GM19328 (cell line): ENCODE measurements around the gene ATG14.
"Not testable (repeated sequence)": the region's sequence is repeated elsewhere in the genome, so short reads cannot be mapped to it uniquely, and the experiment has no call there.

Experiments
- ATAC-seq: cut with Tn5 transposase; IDR thresholded peaks from one replicate; pipeline ENCODE4 v1.9.1; 2021; ENCODE audit warnings: mild to moderate bottlenecking, moderate library complexity; ENCODE audit not compliant: unreplicated experiment

The ATG14 gene

DNA sequence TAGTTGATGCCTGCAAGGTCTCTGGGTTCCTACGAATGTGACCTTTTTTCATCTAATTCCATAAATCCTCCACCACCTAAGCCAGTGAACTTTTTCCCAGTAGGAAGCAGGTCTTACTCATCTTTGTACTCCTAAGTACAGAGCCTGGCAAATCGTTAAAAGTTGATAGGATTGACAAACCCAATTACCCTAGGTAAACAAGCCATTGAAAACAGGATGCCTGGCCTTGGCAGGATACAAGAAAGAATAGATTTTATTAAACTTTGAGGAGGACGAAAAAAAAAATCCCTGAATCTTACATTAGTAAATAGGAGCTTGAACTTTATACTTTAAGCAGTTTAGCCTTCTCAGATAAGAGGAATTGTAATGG is 23.2 kb upstream of the ATG14 start:
- ATAC-seq: no peak

DNA sequence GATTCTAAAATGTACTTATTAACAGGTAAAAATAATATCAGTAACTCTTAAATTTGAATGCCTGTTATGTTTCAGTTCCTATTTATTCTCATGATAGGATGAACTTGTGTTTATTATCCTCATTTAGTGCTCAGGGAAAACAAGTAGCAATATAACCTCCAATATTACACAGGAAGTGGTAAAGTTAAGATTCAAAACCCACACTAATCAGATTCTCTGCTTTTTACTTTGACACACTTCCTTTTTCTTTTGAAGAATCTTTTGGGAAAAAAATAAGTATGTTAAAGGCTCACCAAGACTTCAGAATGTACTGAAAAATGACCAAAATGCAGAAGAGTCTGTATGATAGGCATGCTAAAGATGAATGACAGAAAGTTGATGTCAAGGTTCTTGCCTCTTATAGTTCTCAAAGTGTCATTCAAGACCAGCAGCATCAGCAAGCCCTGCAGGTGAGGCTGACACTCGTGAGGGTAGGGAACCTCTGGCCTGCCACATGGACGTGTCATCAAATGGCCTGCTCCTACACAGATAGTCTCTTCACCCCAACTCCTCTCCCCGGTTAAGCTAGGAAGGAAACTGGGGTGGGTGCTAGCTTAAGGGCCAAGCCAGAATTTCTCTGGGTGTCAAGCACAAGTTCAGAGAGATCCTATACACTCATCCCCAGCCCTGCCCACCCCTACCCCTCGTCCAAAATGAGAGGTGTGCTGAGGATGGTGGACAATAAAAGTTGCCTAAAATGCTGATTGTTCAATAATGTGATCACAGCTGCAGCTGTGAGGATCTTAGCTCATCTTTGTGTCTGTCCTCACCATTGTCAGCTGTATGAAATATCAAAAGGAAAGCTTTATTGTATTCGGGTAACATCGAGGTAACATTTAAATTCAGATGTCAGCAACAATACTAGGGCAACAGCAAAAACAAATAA is 22.5 kb upstream of the ATG14 start:
- no peak for ATAC-seq

DNA sequence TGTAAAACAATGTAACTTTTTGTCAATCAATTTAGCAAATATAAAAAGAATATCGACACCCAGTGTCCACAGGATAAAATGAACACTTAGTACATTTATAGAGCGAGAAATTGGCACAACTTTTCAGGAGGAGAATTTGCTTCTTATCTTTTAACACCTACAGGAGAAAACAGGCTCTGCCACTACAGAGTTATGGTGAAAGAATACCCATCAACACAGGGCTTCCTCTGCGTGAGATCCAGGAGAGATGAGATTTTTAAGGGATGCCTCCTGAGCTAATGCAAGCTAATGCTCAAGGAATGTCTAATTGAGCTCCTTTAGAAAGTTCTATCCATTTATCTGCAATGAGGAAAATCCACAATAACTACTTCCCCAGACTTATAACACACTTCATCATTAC is 21.0 kb upstream of the ATG14 start:
- ATAC-seq: no peak

DNA sequence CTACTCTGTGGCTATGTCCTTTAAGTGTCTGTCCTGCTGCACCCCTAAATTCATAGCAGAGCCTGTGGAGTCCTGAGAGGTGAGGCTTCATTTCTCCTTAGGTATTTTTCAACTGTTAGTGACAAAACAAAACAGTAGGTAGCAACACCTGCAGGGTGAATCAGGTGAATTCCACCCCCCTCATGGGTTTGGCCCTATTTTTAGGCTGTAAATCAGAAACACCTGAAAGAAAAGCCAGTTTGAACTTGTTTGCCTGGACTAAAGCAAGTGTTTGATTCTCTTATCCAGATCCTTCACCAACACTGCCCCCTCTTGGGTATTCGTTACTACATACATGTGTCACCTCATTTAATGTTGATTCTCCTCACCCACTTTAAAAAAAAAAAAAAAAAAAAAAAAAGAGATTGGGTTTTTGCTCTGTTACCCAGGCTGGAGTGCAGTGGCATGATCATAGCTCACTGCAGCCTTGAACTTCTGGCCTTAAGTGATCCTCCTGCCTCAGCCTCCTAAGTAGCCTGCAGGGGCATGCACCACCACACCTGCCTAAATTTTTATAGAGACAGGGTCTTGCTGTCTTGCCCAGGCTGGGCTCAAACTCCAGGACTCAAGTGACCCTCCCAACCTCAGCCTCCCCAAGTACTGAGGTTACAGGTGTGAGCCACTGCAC is 18.5 kb upstream of the ATG14 start:
- no peak for ATAC-seq

DNA sequence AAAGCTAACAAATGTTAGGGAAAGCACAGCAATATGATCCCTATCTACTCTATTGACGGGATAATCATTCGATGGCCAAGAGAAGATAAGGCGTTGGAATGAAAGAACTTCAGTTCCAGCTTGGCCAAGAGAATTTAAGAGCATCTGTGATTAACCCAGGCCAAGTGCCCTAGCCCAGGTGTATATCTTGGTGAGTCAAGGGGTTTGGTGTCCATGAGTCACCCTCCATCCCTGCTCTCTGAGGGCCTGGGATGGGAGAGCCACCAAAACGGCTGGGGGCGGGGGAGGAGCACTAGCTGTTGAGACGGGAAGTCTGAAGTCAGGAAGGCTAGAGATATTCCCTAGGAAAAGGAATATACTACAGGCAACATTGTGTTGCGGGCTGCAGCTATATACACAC is 15.8 kb upstream of the ATG14 start:
- ATAC-seq: no peak

DNA sequence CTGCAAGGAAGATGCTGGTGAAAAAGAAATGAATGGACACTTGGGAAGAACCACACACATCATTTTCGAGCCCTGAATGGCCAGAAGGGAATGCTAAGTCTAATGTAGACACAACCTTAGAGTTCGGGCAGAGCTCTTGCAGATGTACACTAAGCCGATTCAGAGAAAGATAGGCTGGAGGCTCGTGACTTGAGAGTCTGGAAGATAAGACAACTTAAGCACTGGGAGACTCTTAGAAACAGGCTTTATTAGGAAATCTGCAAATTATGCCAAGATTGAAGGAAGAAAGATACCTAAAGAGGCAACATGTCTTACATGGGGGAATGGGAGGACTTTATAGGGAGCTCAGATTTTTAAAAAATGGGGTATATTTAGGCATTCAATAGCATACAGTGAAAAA is 15.3 kb upstream of the ATG14 start:
- no peak for ATAC-seq

DNA sequence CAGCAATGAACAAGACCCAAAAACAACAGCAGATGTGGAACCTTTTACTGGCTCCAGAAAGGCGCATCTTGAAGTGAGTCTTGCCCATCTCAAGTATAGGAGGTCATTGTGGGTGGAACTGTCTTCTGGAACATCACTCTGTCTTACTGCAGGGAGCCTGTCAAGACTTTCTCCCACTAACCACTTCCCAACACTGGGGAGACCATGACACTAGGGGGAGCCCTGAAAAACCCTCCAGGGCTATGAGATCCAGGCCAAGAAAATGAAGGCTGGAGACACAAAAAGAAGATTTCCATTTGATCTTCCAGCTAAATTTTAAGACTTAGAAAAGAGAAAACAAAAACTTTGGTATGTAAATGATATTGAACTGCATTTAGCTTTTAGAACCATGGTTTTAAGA is 13.5 kb upstream of the ATG14 start:
- ATAC-seq: no peak

DNA sequence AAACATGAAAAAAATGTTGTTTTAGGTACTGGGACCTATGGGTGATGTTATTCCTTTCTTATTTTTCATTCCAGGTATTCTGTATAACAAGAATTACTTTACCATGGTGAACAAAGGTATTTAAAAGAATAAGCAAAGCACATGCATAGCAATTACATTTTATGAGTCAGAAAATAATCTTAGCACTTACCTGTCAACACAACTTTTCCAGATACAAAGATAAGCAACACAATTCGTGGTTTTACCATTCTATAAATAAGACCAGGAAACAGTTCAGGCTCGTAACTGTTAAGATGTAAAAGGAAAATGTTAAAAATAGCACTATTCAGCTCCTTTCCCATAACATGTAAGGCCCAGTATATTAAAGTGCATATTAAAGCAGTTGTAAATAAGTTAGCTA is 12.3 kb upstream of the ATG14 start:
- no peak for ATAC-seq

DNA sequence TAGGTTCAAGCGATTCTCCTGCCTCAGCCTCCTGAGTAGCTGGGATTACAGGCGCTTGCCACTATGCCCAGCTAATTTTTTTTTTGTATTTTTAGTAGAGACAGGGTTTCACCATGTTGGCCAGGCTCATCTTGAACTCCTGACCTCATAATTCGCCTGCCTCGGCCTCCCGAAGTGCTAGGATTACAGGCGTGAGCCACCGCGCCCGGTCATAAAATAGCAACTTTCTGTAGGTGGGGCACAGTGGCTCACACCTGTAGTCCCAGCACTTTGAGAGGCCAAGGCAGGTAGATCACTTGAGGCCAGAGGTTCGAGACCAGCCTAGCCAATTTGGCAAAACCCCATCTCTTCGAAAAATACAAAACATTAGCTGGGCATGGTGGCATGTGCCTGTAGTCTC is 10.7 kb upstream of the ATG14 start:
- ATAC-seq: not testable (repeated sequence)

DNA sequence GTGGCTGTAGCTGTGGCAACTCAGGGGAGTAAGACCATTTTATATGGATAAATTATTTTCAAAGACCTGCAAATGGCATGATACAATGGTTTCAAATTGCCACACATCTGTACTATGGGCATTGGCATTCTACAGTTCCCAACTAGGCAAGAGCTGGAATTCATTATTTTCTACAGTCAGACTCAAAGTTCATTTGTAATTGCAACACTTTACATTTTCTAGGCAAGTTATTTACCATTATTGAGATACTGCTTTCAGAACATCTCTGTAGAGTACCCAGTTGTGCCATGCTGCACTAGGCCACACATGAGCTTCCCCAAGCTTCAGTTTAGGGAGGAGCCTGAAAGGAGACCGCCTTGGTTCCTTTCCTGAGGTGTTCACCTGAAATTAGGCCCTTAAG is 8.0 kb upstream of the ATG14 start:
- ATAC-seq: no peak

DNA sequence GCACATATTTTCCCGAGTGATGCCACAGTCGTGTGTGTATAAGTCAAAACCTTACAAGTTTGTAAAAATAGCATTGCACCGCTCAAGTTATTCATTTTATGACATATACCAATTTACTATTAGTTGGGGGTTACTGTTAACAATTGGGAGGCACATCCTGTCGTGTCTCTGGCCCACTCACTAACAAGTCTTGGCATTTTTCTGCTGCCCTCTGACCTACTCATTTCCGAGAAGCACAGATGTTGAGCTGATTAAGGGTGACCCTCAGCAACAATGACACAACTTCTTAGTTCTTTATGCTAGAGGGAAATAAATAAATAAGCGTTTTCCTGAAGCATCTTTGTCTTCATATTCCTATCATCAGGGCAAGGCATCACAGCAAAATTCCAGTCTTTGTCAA is 6.8 kb upstream of the ATG14 start:
- ATAC-seq: no peak

DNA sequence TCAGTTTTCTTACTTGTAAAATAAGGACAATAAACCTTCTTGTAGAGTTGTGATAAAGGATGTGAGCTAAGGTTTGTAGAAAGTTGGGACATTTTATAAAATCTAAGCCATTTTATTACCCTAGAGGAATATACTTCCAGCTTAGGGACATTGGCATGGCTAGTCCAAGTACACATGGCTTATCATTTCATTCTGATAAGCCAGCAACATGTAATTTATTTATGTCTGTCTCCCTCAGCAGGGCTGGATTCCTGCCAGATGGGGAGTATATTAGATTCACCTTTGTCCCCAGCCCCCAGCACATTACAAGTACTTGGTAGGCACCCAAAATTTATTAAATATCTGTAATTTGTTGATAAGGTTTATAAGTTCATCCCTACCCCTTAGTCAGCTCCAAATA is 6.3 kb upstream of the ATG14 start:
- ATAC-seq: no peak

DNA sequence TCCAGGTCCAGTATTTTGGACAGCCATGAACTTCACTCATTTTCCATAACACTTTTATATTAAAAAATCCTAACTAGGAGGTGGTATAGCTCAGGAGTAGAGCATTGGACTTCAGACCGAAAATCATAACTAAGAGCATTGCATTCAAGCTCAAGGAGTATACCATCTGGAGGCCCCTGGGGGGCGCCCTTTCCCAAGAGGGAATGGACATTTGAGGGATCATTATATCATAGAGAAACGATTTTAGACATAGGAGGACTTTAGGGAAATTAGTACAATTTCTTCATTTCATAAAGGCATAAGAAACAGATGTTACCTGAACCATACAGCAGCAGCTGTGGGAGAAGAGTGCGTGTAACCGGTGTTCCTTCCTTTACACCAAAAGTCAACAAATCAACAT is 5.2 kb upstream of the ATG14 start:
- ATAC-seq: no peak

DNA sequence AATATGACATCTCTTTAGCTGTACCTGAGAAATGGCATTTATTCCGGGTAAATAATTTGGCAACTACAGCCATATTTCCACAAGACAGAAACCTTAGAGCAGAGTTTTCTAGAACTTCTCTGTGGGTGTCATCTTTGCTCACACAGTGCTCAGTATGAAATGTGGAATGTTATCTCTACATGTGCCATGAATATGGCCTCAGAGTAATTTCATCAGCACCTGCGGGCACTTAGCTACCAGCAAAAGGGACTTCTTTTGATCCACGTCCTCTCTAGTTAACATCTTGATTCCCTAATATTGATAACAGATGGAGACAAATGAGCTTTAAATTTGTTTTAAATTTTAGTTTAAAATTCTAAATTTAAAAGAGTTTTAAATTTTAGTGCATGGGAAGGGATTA is 2.9 kb upstream of the ATG14 start:
- ATAC-seq: no peak

DNA sequence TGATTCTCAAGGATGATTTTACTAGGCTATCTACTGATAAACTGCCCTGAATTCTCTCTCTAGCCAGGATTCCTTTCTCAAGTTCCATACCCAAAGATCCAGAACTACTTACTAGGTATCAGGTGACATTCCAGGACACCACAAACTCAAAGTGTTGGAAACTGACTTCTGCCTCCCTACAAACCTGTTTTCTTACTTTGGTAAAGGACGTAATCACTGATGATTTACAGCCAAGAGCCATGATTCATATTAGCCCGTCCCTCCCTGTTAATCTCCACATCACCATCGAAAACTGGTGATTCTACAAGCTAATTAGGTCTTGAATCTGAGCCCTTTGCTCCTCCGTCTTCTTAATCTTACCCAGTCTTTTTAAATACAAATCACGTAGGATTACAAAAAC is 1.0 kb upstream of the ATG14 start:
- no peak for ATAC-seq

DNA sequence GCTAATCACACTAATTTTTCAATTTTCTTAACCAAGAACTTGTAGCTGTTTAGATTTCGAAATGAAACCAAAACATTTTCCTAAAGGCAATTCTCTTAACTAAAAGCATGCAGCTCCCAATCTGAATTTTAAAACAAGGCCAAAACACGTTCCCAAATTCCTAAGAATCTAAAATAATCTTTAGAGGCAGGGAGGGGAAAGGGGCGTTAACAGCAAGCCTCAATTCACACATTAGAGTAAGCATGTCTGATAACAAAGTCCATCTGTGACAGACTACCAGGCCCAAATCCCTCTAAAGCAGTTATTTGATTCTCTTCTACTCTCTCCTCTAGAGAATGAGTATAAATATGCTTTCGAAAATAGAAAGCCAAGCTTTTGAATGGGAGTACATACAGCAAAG is 754 bp downstream of the ATG14 start:
- no peak for ATAC-seq

DNA sequence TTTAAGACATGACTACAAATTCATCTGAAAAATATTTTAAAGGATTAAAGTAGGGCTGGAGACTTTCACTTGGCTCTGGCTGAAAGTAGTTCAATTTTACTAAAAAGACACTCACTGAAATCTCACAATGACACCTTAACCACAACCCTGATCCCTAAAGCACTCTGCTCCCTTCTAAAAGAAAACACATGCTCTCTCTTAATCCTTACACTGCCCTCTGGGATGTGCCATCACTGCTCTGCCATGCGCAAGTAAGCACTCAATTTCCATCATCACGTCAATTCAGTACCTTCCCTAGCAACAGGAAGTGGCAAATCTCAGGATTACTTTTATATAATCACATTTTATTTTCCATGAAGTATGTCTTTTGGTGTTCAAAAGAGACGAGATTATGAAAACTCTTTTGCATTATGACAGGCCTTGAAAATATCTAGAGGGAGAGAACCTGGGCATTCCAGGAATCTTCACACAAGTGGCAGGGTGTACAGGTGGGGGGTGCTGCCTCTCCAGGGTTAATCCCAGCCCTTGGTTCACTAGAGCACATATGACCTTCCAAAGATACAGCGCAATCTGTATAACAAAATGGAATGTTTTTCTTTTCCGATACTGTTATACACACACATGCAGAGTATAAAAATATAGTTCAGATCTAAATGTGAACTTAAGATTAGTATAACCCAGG is 7.3 kb downstream of the ATG14 start:
- ATAC-seq: no peak

DNA sequence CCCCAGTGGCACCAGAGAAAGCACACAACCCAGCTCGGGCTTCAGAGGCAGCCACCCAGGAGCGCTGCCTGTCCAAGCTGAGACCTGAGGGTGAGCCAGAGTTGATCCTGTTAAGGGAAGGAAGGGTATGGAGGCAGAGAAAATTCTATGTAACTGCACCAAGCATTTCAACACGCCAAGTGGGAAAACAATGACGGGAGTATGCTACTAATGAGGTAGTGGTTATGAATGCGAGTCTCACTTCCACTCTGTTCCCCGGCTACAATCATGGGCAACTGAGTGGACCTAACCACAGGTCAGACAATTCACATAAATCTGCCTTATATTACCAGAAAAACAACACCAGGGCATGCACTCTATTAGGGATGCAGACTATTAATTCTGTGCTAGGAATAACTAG is 9.9 kb downstream of the ATG14 start:
- no peak for ATAC-seq

DNA sequence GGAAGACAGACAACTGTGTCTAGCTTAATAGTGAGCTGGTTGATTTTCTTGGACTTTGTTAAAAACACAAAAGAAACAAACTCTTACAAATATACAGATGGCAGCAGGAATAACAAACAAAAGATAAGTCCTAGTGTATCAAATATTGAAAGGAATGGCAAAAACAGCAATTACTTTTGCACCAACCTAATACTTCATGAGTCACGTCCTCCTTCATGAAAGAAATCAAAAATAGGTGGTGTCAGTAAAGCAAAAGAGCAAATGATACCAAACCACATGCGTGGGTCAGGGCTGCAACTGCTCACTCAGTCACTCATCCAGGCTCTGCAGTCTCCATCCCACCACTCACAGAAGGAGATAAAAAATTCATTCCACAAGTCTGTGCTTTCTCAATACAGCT is 11.8 kb downstream of the ATG14 start:
- no peak for ATAC-seq

DNA sequence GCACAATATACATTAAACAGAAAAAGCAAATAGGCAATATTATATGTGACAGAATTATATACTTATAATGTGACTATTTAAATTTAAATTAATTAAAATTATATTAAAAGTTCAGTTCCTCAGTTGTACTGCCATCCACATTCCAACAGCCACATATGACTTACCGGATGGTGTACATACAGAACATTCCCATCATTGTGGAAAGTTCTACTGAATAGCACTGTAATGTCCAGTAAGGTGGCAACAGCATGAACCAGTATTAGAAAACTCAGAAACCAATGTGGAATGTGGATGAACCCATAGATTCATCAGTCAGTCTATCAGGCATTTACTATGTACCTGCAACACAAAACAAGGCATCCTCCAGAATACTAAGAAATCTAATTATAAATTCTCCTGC is 12.4 kb downstream of the ATG14 start:
- no peak for ATAC-seq

DNA sequence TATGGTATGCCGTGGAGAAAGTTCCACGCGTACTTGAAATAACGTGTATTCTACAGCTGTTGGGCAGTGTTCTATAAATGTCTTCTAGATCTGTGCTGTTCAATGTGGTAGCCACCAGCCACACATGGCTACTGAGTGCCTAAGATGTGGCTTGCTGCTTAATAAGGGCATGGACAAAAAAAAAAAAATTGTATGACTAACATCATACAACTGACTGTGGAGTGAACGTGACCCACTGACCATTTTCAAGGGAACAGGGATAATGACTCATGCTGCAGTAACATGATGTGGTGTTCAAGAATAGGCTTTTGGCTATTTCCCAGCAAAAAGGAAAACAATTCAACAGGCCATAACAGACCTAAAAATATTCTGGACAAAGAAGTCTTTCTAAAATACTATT is 13.0 kb downstream of the ATG14 start:
- no peak for ATAC-seq

DNA sequence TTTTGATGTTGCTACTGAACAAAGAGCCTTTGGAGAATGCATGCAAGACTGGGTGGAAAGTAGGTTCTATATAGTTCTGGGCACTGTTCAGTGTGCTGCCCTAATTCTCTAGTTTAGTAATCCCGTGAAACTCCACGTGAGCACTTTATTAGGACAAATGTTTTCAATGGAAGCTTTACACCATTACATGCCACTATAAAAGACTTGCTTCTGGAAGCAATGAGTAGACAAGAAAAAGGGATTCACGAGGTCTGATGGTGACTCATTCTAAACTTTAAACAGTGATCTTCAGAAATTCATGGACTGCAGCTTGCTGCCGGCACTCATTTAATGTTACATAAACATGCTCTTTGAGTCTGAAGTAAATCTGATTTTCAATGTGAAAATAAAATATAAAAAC is 22.3 kb downstream of the ATG14 start:
- no peak for ATAC-seq
